Measurements from ENCODE around the gene DDX42. TPM values are rescaled to one million over a fixed set of nuclear protein-coding genes. Genes with fewer than 3 reads are reported as not detected.

Gene DDX42
- total RNA-seq, 3 donors from 2014 or later, result 86.1 to 137 (median 89.9) TPM

GRCh38 chr17:63780928-63781327 lies 7.0 kb downstream of the DDX42 start:
- peaks cover 7% of the 10 kb centered on the region for H3K4me1 ChIP-seq (ENCODE audit: low read depth)
- TF ChIP-seq, protein P1, sequence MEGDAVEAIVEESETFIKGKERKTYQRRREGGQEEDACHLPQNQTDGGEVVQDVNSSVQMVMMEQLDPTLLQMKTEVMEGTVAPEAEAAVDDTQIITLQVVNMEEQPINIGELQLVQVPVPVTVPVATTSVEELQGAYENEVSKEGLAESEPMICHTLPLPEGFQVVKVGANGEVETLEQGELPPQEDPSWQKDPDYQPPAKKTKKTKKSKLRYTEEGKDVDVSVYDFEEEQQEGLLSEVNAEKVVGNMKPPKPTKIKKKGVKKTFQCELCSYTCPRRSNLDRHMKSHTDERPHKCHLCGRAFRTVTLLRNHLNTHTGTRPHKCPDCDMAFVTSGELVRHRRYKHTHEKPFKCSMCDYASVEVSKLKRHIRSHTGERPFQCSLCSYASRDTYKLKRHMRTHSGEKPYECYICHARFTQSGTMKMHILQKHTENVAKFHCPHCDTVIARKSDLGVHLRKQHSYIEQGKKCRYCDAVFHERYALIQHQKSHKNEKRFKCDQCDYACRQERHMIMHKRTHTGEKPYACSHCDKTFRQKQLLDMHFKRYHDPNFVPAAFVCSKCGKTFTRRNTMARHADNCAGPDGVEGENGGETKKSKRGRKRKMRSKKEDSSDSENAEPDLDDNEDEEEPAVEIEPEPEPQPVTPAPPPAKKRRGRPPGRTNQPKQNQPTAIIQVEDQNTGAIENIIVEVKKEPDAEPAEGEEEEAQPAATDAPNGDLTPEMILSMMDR (IDR thresholded peaks at IDR 0.05), result no peak
- no peaks in the 10 kb centered on the region for H3K36me3 ChIP-seq (ENCODE audit: low read depth)
- no peak overlapping the region for H3K4me3 ChIP-seq
- intact Hi-C loops (cut with DNase I, micrococcal nuclease), result no loop called here
- DNase-seq, result no peak
- no peaks in the 10 kb centered on the region for H3K9me3 ChIP-seq
- ATAC-seq, result no peak

DNA sequence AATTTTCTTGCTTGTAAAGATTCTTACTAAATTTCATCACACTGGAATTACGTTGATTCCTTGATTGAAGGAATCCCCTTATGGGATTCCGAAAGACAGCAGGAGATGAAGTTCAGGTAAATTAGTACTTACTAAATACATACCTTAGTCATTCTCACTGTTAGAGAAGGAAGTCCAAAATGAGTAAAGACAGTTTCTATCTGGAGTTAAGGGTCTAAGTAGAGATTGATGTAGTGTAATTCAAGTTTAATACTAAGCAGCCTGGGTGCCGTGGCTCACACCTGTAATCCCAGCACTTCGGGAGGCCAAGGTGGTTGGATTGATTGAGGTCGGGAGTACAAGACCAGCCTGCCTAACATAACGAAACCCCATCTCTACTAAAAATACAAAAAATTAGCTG lies 9.6 kb downstream of the DDX42 start:
- intact Hi-C loops (cut with DNase I, micrococcal nuclease), result no loop called here
- no peaks in the 10 kb centered on the region for H3K4me1 ChIP-seq (ENCODE audit: low read depth)
- DNase-seq (no peak), ATAC-seq (no peak)
- TF ChIP-seq, protein P1 (IDR thresholded peaks at IDR 0.05), result no peak
- no peak overlapping the region for H3K4me3 ChIP-seq
- no peaks in the 10 kb centered on the region for H3K36me3 ChIP-seq (ENCODE audit: low read depth)
- H3K9me3 ChIP-seq, result no peaks in the 10 kb centered on the region

GRCh38 chr17:63785556-63785955 lies 11.6 kb downstream of the DDX42 start:
- Histone ChIP-seq H3K36me3 (ENCODE audit: low read depth) (peaks cover 5% of the 10 kb centered on the region), H3K4me3 (no peak overlapping the region), H3K9me3 (no peaks in the 10 kb centered on the region), H3K4me1 (ENCODE audit: low read depth) (no peaks in the 10 kb centered on the region)
- TF ChIP-seq, protein P1 (IDR thresholded peaks at IDR 0.05), result no peak
- intact Hi-C loops (cut with DNase I, micrococcal nuclease), result no loop called here
- DNase-seq (no peak), ATAC-seq (no peak)

DNA sequence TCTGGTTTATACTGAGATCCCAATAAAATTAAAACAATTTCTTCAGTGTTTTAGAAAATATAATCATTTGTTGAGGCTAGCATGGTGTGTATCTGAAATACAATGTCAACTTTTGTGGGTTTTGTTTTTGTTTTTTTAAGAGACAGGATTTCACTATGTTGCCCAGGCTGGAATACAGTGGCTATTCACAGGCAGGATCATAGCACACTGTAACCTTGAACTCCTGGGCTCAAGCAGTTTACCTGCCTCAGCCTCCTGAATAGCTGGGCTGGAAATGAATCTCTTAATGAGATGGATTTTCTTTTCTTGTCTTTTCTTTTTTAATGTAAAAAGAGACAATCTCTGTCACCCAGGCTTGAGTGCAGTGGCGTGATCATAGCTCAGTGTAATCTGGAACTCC lies 12.1 kb downstream of the DDX42 start:
- Histone ChIP-seq H3K4me1 (ENCODE audit: low read depth) (no peaks in the 10 kb centered on the region), H3K9me3 (no peaks in the 10 kb centered on the region), H3K4me3 (no peak overlapping the region), H3K36me3 (ENCODE audit: low read depth) (peaks cover 5% of the 10 kb centered on the region)
- DNase-seq (no peak), ATAC-seq (no peak)
- TF ChIP-seq, protein P1 (IDR thresholded peaks at IDR 0.05), result no peak
- intact Hi-C loops (cut with DNase I, micrococcal nuclease), result no loop called here

GRCh38 chr17:63786971-63787711 lies 13.2 kb downstream of the DDX42 start:
- TF ChIP-seq, protein P1 (IDR thresholded peaks at IDR 0.05), result no peak
- no peak for DNase-seq
- peak; percentile 31 for ATAC-seq
- intact Hi-C loops (cut with DNase I, micrococcal nuclease), result no loop called here
- H3K9me3 ChIP-seq, result no peaks in the 10 kb centered on the region
- H3K4me3 ChIP-seq, result no peak overlapping the region
- peaks cover 5% of the 10 kb centered on the region for H3K36me3 ChIP-seq (ENCODE audit: low read depth)
- H3K4me1 ChIP-seq (ENCODE audit: low read depth), result no peaks in the 10 kb centered on the region
